HL-60 (cell line): ENCODE results near the gene BCAS3.
A peak's percentile ranks its signal among the peaks of the same experiment; 100 is the strongest.

ENCODE experiments used
- DNase-seq, 2 experiments: peaks; one replicate each; pipeline ENCODE4 v3.0.0-alpha.2; 2010 to 2020; ENCODE audit warnings: low read depth in 1 of 2, low spot score in 1 of 2
- H3K27ac ChIP-seq: fragments of 250-450 bp; sonication (Bioruptor Pico); replicated peaks from 2 replicates; pipeline ENCODE4 v1.5.1; 2020; ENCODE audit warnings: mild to moderate bottlenecking, moderate library complexity
- H3K27me3 ChIP-seq: fragments of 250-450 bp; sonication (Bioruptor Pico); 2 replicates; pipeline ENCODE4 v1.5.1; 2021; ENCODE audit warnings: mild to moderate bottlenecking, moderate library complexity; ENCODE audit not compliant: insufficient read depth, poor library complexity, severe bottlenecking
- H3K4me3 ChIP-seq: replicated peaks from 2 replicates; pipeline ENCODE4 v1.5.1; 2011; ENCODE audit warnings: mild to moderate bottlenecking, control low read depth, low read length; ENCODE audit not compliant: insufficient read depth
- GABPA ChIP-seq: IDR thresholded peaks from 2 replicates; pipeline ENCODE4 v1.6.1; 2012; ENCODE audit warnings: low read depth
- POLR2AphosphoS5 ChIP-seq: IDR thresholded peaks from 2 replicates; pipeline ENCODE4 v1.6.1; 2012; ENCODE audit warnings: low read depth
- SPI1 ChIP-seq: IDR thresholded peaks from 2 replicates; pipeline ENCODE4 v1.6.1; 2012; ENCODE audit warnings: low read depth, mild to moderate bottlenecking, borderline replicate concordance
- TF ChIP-seq, protein P1 (sequence below): IDR thresholded peaks from one replicate; pipeline ENCODE4 v1.5.1; 2011; ENCODE audit warnings: low read length, control low read depth, inconsistent platforms; ENCODE audit not compliant: insufficient read depth
- TF ChIP-seq, protein P2 (sequence below): IDR thresholded peaks from 2 replicates; pipeline ENCODE4 v1.6.1; 2012; ENCODE audit warnings: low read depth; ENCODE audit not compliant: insufficient replicate concordance

Gene BCAS3

DNA sequence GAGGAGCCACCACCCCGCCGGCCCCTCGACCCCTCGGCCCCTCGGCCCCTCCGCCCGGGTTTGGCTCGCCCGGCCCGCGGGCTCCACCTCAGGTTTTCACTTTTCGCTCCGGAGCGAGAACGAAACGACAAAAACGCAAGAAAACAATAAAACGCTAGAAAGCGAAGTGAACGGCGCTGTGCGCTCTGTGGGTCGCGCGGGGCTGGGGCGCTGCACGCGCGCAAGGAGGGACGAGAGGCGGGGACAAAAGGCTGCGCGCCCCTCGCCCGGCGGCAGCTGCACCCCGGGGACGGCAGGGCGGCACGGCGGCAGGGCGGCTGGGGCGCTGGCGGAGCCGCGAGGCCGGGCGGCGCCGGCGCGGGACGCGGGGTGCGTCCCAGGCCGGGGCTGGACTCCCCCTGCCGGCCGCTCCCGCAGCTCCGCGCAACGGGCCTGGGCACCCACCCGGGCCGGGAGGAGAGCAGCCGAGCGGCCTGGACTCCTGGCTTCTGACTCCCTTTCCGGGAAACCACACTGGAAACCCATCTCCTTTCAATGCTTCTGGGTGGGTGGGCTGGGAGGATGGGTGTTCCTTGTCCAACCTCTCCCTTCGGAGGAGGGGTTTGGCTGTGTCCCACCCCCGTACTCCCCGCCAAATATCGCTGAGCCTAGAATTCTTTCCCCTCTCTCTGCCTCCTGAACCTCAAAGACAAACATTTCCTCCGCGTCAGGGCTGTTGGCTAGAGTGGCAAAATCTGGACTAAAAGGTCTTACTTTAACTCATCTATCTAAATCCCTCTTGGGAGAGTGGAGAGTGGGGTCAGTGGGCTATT is 731.9 kb downstream of the BCAS3 start:
- H3K27me3 ChIP-seq = peaks cover 75% of the 10 kb centered on the region
- no peak overlapping the region for H3K27ac ChIP-seq
- H3K4me3 ChIP-seq = peak overlapping the region; percentile 36
- DNase-seq = peak in 1 of 2 experiments; percentile 31
- TF ChIP-seq SPI1 = no peak
- TF ChIP-seq, protein P1, sequence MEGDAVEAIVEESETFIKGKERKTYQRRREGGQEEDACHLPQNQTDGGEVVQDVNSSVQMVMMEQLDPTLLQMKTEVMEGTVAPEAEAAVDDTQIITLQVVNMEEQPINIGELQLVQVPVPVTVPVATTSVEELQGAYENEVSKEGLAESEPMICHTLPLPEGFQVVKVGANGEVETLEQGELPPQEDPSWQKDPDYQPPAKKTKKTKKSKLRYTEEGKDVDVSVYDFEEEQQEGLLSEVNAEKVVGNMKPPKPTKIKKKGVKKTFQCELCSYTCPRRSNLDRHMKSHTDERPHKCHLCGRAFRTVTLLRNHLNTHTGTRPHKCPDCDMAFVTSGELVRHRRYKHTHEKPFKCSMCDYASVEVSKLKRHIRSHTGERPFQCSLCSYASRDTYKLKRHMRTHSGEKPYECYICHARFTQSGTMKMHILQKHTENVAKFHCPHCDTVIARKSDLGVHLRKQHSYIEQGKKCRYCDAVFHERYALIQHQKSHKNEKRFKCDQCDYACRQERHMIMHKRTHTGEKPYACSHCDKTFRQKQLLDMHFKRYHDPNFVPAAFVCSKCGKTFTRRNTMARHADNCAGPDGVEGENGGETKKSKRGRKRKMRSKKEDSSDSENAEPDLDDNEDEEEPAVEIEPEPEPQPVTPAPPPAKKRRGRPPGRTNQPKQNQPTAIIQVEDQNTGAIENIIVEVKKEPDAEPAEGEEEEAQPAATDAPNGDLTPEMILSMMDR = no peak
- no peak for TF ChIP-seq GABPA
- TF ChIP-seq, protein P2, sequence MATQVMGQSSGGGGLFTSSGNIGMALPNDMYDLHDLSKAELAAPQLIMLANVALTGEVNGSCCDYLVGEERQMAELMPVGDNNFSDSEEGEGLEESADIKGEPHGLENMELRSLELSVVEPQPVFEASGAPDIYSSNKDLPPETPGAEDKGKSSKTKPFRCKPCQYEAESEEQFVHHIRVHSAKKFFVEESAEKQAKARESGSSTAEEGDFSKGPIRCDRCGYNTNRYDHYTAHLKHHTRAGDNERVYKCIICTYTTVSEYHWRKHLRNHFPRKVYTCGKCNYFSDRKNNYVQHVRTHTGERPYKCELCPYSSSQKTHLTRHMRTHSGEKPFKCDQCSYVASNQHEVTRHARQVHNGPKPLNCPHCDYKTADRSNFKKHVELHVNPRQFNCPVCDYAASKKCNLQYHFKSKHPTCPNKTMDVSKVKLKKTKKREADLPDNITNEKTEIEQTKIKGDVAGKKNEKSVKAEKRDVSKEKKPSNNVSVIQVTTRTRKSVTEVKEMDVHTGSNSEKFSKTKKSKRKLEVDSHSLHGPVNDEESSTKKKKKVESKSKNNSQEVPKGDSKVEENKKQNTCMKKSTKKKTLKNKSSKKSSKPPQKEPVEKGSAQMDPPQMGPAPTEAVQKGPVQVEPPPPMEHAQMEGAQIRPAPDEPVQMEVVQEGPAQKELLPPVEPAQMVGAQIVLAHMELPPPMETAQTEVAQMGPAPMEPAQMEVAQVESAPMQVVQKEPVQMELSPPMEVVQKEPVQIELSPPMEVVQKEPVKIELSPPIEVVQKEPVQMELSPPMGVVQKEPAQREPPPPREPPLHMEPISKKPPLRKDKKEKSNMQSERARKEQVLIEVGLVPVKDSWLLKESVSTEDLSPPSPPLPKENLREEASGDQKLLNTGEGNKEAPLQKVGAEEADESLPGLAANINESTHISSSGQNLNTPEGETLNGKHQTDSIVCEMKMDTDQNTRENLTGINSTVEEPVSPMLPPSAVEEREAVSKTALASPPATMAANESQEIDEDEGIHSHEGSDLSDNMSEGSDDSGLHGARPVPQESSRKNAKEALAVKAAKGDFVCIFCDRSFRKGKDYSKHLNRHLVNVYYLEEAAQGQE = no peak
- TF ChIP-seq POLR2AphosphoS5 = no peak

DNA sequence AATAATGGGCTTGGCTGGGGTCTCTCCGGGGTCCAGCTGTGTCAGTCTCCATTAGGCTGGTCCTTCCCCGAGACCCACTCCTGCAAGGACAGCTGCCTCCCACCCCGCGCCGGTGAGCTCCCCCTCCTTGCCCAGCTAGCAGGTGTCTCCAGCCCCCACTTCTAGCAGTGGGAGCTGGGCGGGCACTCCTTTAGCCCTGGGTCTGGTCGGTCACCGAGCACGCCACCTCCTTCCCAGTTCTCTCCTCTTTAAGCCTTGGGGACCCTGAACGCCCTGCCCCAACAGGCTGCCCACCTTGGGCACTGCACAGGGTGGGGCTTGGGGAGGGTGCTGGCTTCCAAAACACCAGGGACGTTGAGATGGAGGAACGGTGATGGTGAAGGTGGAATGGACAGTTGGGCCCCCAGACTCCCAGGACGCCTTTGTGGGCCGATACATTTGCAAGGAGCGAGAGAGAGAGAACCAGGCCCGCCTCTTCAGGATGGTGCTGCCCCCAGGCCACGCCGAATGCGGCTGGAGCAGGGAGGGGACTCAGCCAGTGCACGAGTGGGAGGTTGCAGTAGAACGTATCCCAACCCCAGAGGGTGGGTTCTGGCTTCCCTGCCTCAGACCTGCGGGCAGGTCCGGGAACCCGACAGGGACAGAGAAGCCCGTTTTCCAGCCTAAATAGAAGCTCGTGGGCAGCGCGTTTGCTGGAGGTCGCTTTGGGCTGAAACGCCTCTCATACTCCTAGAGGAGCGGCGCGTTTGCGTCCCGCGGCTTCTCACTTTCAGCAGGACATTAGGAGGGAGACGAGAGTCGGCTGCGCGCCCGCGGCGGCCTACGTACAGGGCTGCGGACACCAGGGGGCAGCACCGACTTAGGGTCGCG is 732.7 kb downstream of the BCAS3 start:
- H3K27ac ChIP-seq = no peak overlapping the region
- TF ChIP-seq, protein P1 = peak; percentile 56
- TF ChIP-seq GABPA = no peak
- peak overlapping the region; percentile 48 for H3K4me3 ChIP-seq
- peak; percentile 40 to 72 for DNase-seq
- peaks cover 67% of the 10 kb centered on the region for H3K27me3 ChIP-seq

DNA sequence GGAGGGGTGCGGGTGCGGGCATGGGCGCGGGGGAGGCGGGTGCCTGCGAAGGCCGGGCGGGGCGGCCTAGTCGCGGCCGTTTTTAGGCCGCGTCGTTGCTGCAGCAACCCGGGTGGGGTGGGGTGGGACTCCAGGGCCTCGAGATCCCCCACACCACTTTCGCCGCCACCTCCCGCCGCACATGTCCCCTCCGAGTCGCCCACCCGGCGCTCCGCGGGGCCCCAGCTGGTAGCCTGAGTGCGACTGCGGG is 733.3 kb downstream of the BCAS3 start:
- TF ChIP-seq, protein P1 = no peak
- TF ChIP-seq SPI1 = no peak
- Histone ChIP-seq H3K27me3 (peaks cover 63% of the 10 kb centered on the region), H3K4me3 (peak overlapping the region; percentile 48), H3K27ac (no peak overlapping the region)
- DNase-seq = no peak

DNA sequence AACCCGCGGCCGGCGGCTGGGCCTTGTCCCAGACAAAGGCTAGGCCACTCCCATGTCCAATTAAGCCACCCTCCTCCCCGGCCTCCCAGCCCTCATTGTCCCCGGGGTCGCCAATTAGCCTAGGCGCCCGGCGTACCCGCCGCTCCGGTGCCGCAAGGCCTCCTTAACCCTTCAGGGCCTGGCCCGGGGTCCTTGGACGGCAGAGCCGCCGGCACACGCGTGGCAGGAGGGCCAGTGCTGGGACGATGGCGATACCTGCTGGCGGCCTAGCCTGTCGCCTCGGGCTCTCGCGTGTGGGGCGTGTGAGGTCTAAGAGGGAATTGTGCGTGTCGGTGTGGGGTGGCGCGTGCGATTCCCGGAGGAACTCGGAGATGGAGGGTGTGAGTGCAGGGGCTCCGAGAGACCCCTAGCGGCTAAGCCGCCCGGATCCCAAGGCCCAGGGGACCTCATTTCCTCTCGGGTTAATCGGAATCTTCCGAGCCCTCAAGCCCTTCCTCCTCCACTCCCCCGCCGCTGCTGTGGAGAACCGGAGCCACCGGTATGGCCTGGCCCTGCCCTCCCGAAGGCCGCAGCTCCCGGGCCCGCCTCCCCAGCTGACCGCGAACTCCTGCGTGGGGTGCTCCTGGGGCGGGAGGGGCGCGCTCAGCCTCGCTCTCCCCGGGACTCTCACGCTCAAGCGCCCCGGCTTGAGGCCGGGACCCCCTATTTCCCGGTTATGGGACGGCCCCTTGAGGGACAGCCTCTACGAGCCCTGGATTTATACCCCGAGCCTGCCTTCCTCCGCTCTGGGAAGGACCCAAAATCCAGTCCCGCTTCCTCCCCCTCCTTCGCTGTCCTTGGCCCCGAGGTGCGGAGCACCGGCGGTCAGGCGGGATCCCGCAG is 733.9 kb downstream of the BCAS3 start:
- Histone ChIP-seq H3K27ac (no peak overlapping the region), H3K27me3 (peaks cover 57% of the 10 kb centered on the region), H3K4me3 (peak overlapping the region; percentile 48)
- no peak for DNase-seq
- no peak for TF ChIP-seq POLR2AphosphoS5
- no peak for TF ChIP-seq GABPA
- TF ChIP-seq SPI1 = no peak
- TF ChIP-seq, protein P1 = no peak
- TF ChIP-seq, protein P2 = no peak
